DOHH2 (cell line): Measurements from ENCODE around the gene OOSP4B.
"Not testable (repeated sequence)": the region's sequence is repeated elsewhere in the genome, so short reads cannot be mapped to it uniquely, and the experiment has no call there.

Source experiments
- H3F3A ChIP-seq: fragments of 200-600 bp; sonication (generic), shearing (Covaris generic); 2 replicates; pipeline ENCODE4 v1.6.0; 2016; ENCODE audit warnings: antibody characterized with exemption, mild to moderate bottlenecking; ENCODE audit not compliant: control insufficient read depth, insufficient read depth
- H3K27ac ChIP-seq: fragments of 200-600 bp; sonication (generic); 2 replicates; pipeline ENCODE4 v1.5.1; 2014; ENCODE audit warnings: low read depth, mild to moderate bottlenecking, low read length, moderate library complexity
- H3K27me3 ChIP-seq: fragments of 200-600 bp; sonication (generic); 2 replicates; pipeline ENCODE4 v1.6.1; 2014; ENCODE audit warnings: mild to moderate bottlenecking, low read length, mixed read lengths; ENCODE audit not compliant: control insufficient read depth
- H3K36me3 ChIP-seq: fragments of 200-600 bp; sonication (generic); 2 replicates; pipeline ENCODE4 v1.6.1; 2014; ENCODE audit warnings: mild to moderate bottlenecking, low read length, moderate library complexity, mixed read lengths; ENCODE audit not compliant: control insufficient read depth
- H3K4me1 ChIP-seq: fragments of 200-600 bp; sonication (generic); 2 replicates; pipeline ENCODE4 v1.6.1; 2014; ENCODE audit warnings: mild to moderate bottlenecking, low read length, mixed read lengths; ENCODE audit not compliant: control insufficient read depth
- H3K4me2 ChIP-seq: fragments of 200-600 bp; sonication (generic); 2 replicates; pipeline ENCODE4 v1.6.0; 2014; ENCODE audit warnings: mild to moderate bottlenecking, low read length, moderate library complexity
- H3K4me3 ChIP-seq: fragments of 200-600 bp; sonication (generic); 2 replicates; pipeline ENCODE4 v1.5.1; 2014; ENCODE audit warnings: mild to moderate bottlenecking, low read length, mixed read lengths
- H3K79me2 ChIP-seq: fragments of 200-600 bp; sonication (generic); 2 replicates; pipeline ENCODE4 v1.6.1; 2014; ENCODE audit warnings: mild to moderate bottlenecking, low read length, mixed read lengths; ENCODE audit not compliant: control insufficient read depth
- H3K9me2 ChIP-seq: fragments of 200-600 bp; sonication (generic); replicated peaks from 2 replicates; pipeline ENCODE4 v1.6.1; 2014; ENCODE audit warnings: mild to moderate bottlenecking, low read length, mixed read lengths; ENCODE audit not compliant: control insufficient read depth
- H3K9me3 ChIP-seq: fragments of 200-600 bp; sonication (generic); 2 replicates; pipeline ENCODE4 v1.6.1; 2014; ENCODE audit warnings: antibody characterized with exemption, low read length, mixed read lengths; ENCODE audit not compliant: control insufficient read depth, insufficient read depth
- H4K20me1 ChIP-seq: fragments of 200-600 bp; sonication (generic); 2 replicates; pipeline ENCODE4 v1.6.0; 2014; ENCODE audit warnings: low read depth, mild to moderate bottlenecking, antibody characterized with exemption, low read length, moderate library complexity; ENCODE audit not compliant: control insufficient read depth, insufficient read depth
- EZH2phosphoT487 ChIP-seq: fragments of 200-600 bp; sonication (generic); IDR thresholded peaks from 2 replicates; pipeline ENCODE4 v1.6.1; 2017; ENCODE audit warnings: borderline replicate concordance, mild to moderate bottlenecking, antibody characterized with exemption, low read length, moderate library complexity, mixed read lengths
- TF ChIP-seq, protein P1 (sequence below): fragments of 200-600 bp; sonication (generic); IDR thresholded peaks from one replicate; pipeline ENCODE4 v1.5.1; 2014; ENCODE audit warnings: antibody characterized with exemption, mild to moderate bottlenecking, low read depth, low read length; ENCODE audit not compliant: poor library complexity, severe bottlenecking

The OOSP4B gene

DNA sequence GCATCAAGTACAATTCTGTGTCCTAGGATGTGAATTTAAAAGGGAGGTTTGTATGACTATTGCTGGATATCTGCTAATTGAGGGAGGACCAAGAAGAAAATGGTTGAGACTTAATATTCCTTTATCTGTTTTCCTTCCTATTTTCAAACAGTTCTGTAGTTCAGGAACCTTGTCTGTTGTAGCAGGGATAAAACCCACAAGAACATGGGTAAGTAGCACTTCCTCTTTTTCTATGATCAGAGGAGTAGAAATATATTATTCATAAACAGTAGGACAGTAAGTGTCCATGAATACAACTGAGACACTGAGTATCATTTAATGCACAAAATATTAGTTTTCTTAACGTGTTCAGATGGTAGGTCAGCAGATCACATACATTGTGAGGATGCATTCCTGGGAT, 47.1 kb downstream of the OOSP4B start:
- Histone ChIP-seq H4K20me1 (no peaks in the 10 kb centered on the region), H3K4me2 (no peak overlapping the region), H3K9me2 (no peaks in the 10 kb centered on the region), H3F3A (no peaks in the 10 kb centered on the region), H3K79me2 (no peaks in the 10 kb centered on the region), H3K27ac (no peak overlapping the region), H3K27me3 (no peaks in the 10 kb centered on the region), H3K4me1 (peaks cover 4% of the 10 kb centered on the region; the same call in 1 of the 2 replicates), H3K9me3 (no peaks in the 10 kb centered on the region), H3K4me3 (no peak overlapping the region), H3K36me3 (no peaks in the 10 kb centered on the region)
- no peak for TF ChIP-seq EZH2phosphoT487
- TF ChIP-seq, protein P1, sequence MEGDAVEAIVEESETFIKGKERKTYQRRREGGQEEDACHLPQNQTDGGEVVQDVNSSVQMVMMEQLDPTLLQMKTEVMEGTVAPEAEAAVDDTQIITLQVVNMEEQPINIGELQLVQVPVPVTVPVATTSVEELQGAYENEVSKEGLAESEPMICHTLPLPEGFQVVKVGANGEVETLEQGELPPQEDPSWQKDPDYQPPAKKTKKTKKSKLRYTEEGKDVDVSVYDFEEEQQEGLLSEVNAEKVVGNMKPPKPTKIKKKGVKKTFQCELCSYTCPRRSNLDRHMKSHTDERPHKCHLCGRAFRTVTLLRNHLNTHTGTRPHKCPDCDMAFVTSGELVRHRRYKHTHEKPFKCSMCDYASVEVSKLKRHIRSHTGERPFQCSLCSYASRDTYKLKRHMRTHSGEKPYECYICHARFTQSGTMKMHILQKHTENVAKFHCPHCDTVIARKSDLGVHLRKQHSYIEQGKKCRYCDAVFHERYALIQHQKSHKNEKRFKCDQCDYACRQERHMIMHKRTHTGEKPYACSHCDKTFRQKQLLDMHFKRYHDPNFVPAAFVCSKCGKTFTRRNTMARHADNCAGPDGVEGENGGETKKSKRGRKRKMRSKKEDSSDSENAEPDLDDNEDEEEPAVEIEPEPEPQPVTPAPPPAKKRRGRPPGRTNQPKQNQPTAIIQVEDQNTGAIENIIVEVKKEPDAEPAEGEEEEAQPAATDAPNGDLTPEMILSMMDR = no peak

DNA sequence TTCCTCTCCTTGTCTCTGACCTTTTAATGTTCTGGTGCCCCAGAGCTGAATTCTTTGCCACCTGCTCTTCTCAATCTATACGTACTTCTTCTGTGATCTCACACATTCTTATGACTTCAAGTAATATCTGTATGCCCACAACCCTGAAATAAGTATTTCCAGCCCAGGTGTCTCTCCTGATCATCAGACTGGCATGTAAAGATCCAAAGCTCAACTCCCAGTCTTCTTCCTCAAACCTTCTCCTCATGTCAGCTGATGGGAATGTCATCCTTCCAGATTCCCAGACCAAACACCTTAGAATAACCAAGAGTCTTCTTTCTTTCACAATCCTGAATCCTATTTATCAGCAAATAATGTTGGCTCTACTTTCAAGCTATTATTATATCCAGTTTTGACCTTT, 48.8 kb downstream of the OOSP4B start:
- no peaks in the 10 kb centered on the region for H4K20me1 ChIP-seq

DNA sequence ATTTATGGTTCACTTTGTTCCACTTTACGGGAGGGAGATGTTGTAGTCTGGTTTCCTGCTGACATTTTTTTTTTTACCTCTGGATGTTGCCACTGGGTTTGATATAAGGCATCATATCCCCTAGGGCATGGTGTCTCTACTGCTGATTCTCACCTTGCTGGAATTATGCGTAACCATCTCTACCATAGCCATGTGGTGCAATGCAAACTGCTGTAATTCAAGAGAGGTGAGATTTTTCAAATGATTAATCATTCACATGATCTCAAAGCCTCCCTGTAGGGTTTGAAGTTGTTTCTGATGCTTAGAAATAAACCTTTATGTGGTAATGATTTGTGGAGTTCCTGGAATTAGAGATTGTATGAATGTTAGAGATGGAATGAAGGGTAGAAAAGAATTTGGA, 52.5 kb downstream of the OOSP4B start:
- H3K9me3 ChIP-seq = no peaks in the 10 kb centered on the region
- H3K4me2 ChIP-seq = no peak overlapping the region
- no peak overlapping the region for H3K4me3 ChIP-seq
- peaks cover 2% of the 10 kb centered on the region; the same call in 1 of the 2 replicates for H3K4me1 ChIP-seq
- H3K36me3 ChIP-seq = no peaks in the 10 kb centered on the region
- no peaks in the 10 kb centered on the region for H3K27me3 ChIP-seq
- H4K20me1 ChIP-seq = no peaks in the 10 kb centered on the region
- no peaks in the 10 kb centered on the region for H3K9me2 ChIP-seq
- H3F3A ChIP-seq = no peaks in the 10 kb centered on the region
- no peak overlapping the region for H3K27ac ChIP-seq
- H3K79me2 ChIP-seq = no peaks in the 10 kb centered on the region
- TF ChIP-seq EZH2phosphoT487 = no peak
- TF ChIP-seq, protein P1 = no peak

More for the DNA sequence above, 48.8 kb downstream of the OOSP4B start:
- H3K27ac ChIP-seq = no peak overlapping the region
- no peak overlapping the region for H3K4me3 ChIP-seq
- no peaks in the 10 kb centered on the region for H3K27me3 ChIP-seq
- no peaks in the 10 kb centered on the region for H3F3A ChIP-seq
- TF ChIP-seq EZH2phosphoT487 = no peak
- TF ChIP-seq, protein P1 = no peak
- peaks cover 4% of the 10 kb centered on the region; the same call in 1 of the 2 replicates for H3K4me1 ChIP-seq
- H3K36me3 ChIP-seq = no peaks in the 10 kb centered on the region
- H3K4me2 ChIP-seq = no peak overlapping the region
- H3K79me2 ChIP-seq = no peaks in the 10 kb centered on the region
- no peaks in the 10 kb centered on the region for H3K9me2 ChIP-seq
- H3K9me3 ChIP-seq = no peaks in the 10 kb centered on the region

DNA sequence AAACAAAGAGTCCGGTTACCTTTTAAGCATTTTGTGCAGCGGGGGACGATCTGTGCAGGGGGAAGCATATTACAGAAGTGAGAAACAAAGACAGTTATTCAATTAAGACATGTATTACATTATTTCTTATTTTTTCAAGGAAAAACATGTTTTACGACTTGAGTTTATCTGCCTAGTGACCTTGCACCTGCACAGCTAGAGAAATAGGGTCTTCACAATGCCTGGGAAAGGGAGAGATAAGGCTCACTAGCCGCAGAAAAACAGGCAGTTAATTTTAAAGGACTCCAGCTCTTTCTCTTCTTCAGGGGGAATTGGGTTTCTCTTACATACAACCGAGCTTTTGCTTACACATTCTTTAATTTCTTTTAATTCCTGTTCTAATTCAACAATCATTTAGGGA, 54.7 kb downstream of the OOSP4B start:
- not testable (repeated sequence) for H3K79me2 ChIP-seq, H3K27ac ChIP-seq, H3K4me2 ChIP-seq, H3K9me3 ChIP-seq, H3K4me3 ChIP-seq, H3K4me1 ChIP-seq, H3K9me2 ChIP-seq, H3K36me3 ChIP-seq, H3K27me3 ChIP-seq, H3F3A ChIP-seq, H4K20me1 ChIP-seq
